Brain microvascular endothelial cell (primary cell): Measurements from ENCODE around the gene CTNNA3.
A peak's percentile ranks its signal among the peaks of the same experiment; 100 is the strongest.
"Not testable (repeated sequence)": the region's sequence is repeated elsewhere in the genome, so short reads cannot be mapped to it uniquely, and the experiment has no call there.

Experiments
- DNase-seq: peaks from one replicate; pipeline ENCODE4 v3.0.0-alpha.2; 2020
- H3K27ac ChIP-seq: fragments of 250-450 bp; sonication (Bioruptor Pico); 2 replicates; pipeline ENCODE4 v1.5.1; 2020; ENCODE audit warnings: mild to moderate bottlenecking, moderate library complexity
- H3K27me3 ChIP-seq: fragments of 250-450 bp; sonication (Bioruptor Pico); replicated peaks from 2 replicates; pipeline ENCODE4 v1.5.1; 2020; ENCODE audit warnings: mild to moderate bottlenecking
- H3K36me3 ChIP-seq: fragments of 250-450 bp; sonication (Bioruptor Pico); replicated peaks from 2 replicates; pipeline ENCODE4 v1.5.1; 2020; ENCODE audit warnings: mild to moderate bottlenecking
- H3K4me3 ChIP-seq: 2 replicates; pipeline ENCODE4 v1.5.1; 2011; ENCODE audit warnings: low read depth, mild to moderate bottlenecking, control low read depth, low read length, moderate library complexity
- CTCF ChIP-seq: IDR thresholded peaks from 2 replicates; pipeline ENCODE4 v1.5.1; 2011; ENCODE audit warnings: low read depth, mild to moderate bottlenecking, moderate library complexity, low read length, control low read depth, inconsistent platforms; ENCODE audit errors: missing control alignments
- in situ Hi-C: cut with HindIII; loops from 2 replicates; pipeline ENCODE4 v1.10.0; 2017; ENCODE audit warnings: low sequenced_read_pairs, low pct_ligation_motif_present

CTNNA3 gene

GRCh38 chr10:67438605-67439304, 257.2 kb downstream of the CTNNA3 start:
- no peaks in the 10 kb centered on the region for H3K27me3 ChIP-seq
- DNase-seq: no peak
- in situ Hi-C loops: no loop called here
- TF ChIP-seq CTCF: no peak
- no peak overlapping the region for H3K4me3 ChIP-seq
- no peak overlapping the region for H3K27ac ChIP-seq
- H3K36me3 ChIP-seq: no peaks in the 10 kb centered on the region

- in situ Hi-C loops: no loop called here
- DNase-seq: no peak
- H3K4me3 ChIP-seq: no peak overlapping the region
- H3K27me3 ChIP-seq: no peaks in the 10 kb centered on the region
- H3K36me3 ChIP-seq: no peaks in the 10 kb centered on the region
- H3K27ac ChIP-seq: no peak overlapping the region
- no peak for TF ChIP-seq CTCF
Observed at GRCh38 chr10:67433276-67433675, 262.7 kb downstream of the CTNNA3 start.

GRCh38 chr10:67402620-67403019, 293.4 kb downstream of the CTNNA3 start:
- Histone ChIP-seq H3K4me3 (no peak overlapping the region), H3K27ac (no peak overlapping the region), H3K27me3 (no peaks in the 10 kb centered on the region), H3K36me3 (no peaks in the 10 kb centered on the region)
- in situ Hi-C loops: no loop called here
- no peak for TF ChIP-seq CTCF
- no peak for DNase-seq

- no peak overlapping the region for H3K27ac ChIP-seq
- H3K27me3 ChIP-seq: no peaks in the 10 kb centered on the region
- no peak for TF ChIP-seq CTCF
- H3K36me3 ChIP-seq: no peaks in the 10 kb centered on the region
- DNase-seq: no peak
- in situ Hi-C loops: no loop called here
- H3K4me3 ChIP-seq: no peak overlapping the region
Observed at GRCh38 chr10:67401711-67402110, 294.3 kb downstream of the CTNNA3 start.

GRCh38 chr10:67386841-67387533, 309.0 kb downstream of the CTNNA3 start:
- peak overlapping the region; percentile 39 for H3K4me3 ChIP-seq
- peak; percentile 2 for DNase-seq
- H3K27me3 ChIP-seq, H3K27ac ChIP-seq, in situ Hi-C loops, H3K36me3 ChIP-seq: not testable (repeated sequence)

- no peaks in the 10 kb centered on the region for H3K36me3 ChIP-seq
- in situ Hi-C loops: no loop called here
- H3K27ac ChIP-seq: no peak overlapping the region
- no peak for TF ChIP-seq CTCF
- H3K27me3 ChIP-seq: no peaks in the 10 kb centered on the region
- H3K4me3 ChIP-seq: no peak overlapping the region
- no peak for DNase-seq
Observed at GRCh38 chr10:67386260-67386659, 309.7 kb downstream of the CTNNA3 start.
